ENCODE results near the gene NTHL1. TPM values are rescaled to one million over a fixed set of nuclear protein-coding genes. Genes with fewer than 3 reads are reported as not detected.

Gene NTHL1
- total RNA-seq, 2 experiments from 2014 or later, result 28.2 to 29.8 TPM

GRCh38 chr16:2093793-2094192 is 46.2 kb upstream of the NTHL1 start:
- Mint-ChIP-seq H3K9me3 (no peaks in the 10 kb centered on the region), H3K4me1 (ENCODE audit: low read depth) (no peaks in the 10 kb centered on the region), H3K27me3 (no peaks in the 10 kb centered on the region), H3K36me3 (ENCODE audit: low read depth) (peaks cover 2% of the 10 kb centered on the region), H3K27ac (no peak overlapping the region), H3K4me3 (no peak overlapping the region)
- no peak for TF ChIP-seq CTCF (IDR thresholded peaks at IDR 0.05)
- ATAC-seq (no peak), DNase-seq (no peak)
- intact Hi-C loops (cut with micrococcal nuclease), result no loop called here
- ChIA-PET CTCF (no interaction called here), POLR2A (no interaction called here)

- Mint-ChIP-seq H3K9me3 (no peaks in the 10 kb centered on the region), H3K4me3 (no peak overlapping the region), H3K4me1 (ENCODE audit: low read depth) (no peaks in the 10 kb centered on the region), H3K27me3 (no peaks in the 10 kb centered on the region), H3K36me3 (ENCODE audit: low read depth) (peaks cover 2% of the 10 kb centered on the region), H3K27ac (no peak overlapping the region)
- POLR2A ChIA-PET, result no interaction called here
- DNase-seq (no peak), ATAC-seq (no peak)
- no peak for TF ChIP-seq CTCF (IDR thresholded peaks at IDR 0.05)
- CTCF ChIA-PET, result interaction anchor here (1.1 kb wide), 1 partner anchor 47 kb away, joined by 3 read pairs; no protein-coding TSS in a partner anchor
- intact Hi-C loops (cut with micrococcal nuclease), result no loop called here
These were observed 45.2 kb upstream of the NTHL1 start for GRCh38 chr16:2092866-2093265.

GRCh38 chr16:2092256-2092620 is 44.6 kb upstream of the NTHL1 start:
- H3K27ac Mint-ChIP-seq, result no peak overlapping the region
- no peaks in the 10 kb centered on the region for H3K4me1 Mint-ChIP-seq (ENCODE audit: low read depth)
- ChIA-PET CTCF (interaction anchor here (1.1 kb wide), 1 partner anchor 48 kb away, joined by 3 read pairs; no protein-coding TSS in a partner anchor), POLR2A (no interaction called here)
- no peak for ATAC-seq
- H3K4me3 Mint-ChIP-seq, result no peak overlapping the region
- intact Hi-C loops (cut with micrococcal nuclease), result no loop called here
- H3K9me3 Mint-ChIP-seq, result no peaks in the 10 kb centered on the region
- H3K36me3 Mint-ChIP-seq (ENCODE audit: low read depth), result peaks cover 2% of the 10 kb centered on the region
- H3K27me3 Mint-ChIP-seq, result no peaks in the 10 kb centered on the region
- no peak for TF ChIP-seq CTCF (IDR thresholded peaks at IDR 0.05)
- no peak for DNase-seq

- ATAC-seq (no peak), DNase-seq (no peak)
- ChIA-PET CTCF (interaction anchor here (1.1 kb wide), 1 partner anchor 48 kb away, joined by 3 read pairs; no protein-coding TSS in a partner anchor), POLR2A (no interaction called here)
- Mint-ChIP-seq H3K27ac (no peak overlapping the region), H3K9me3 (no peaks in the 10 kb centered on the region), H3K4me3 (no peak overlapping the region), H3K36me3 (ENCODE audit: low read depth) (peaks cover 2% of the 10 kb centered on the region), H3K27me3 (no peaks in the 10 kb centered on the region), H3K4me1 (ENCODE audit: low read depth) (no peaks in the 10 kb centered on the region)
- TF ChIP-seq CTCF (IDR thresholded peaks at IDR 0.05), result no peak
- intact Hi-C loops (cut with micrococcal nuclease), result no loop called here
These were observed 44.1 kb upstream of the NTHL1 start for GRCh38 chr16:2091547-2092255.

- H3K36me3 Mint-ChIP-seq (ENCODE audit: low read depth), result no peaks in the 10 kb centered on the region
- ATAC-seq (peak; percentile 43), DNase-seq (no peak)
- H3K27me3 Mint-ChIP-seq, result no peaks in the 10 kb centered on the region
- CTCF ChIA-PET, result no interaction called here
- H3K9me3 Mint-ChIP-seq, result no peaks in the 10 kb centered on the region
- no peaks in the 10 kb centered on the region for H3K4me1 Mint-ChIP-seq (ENCODE audit: low read depth)
- H3K27ac Mint-ChIP-seq, result no peak overlapping the region
- no peak overlapping the region for H3K4me3 Mint-ChIP-seq
- no peak for TF ChIP-seq CTCF (IDR thresholded peaks at IDR 0.05)
- POLR2A ChIA-PET, result interaction anchor here (0.8 to 1.0 kb wide), 2 partner anchors 10 to 107 kb away, joined by 3 to 4 read pairs; partner anchors contain the start of gene GFER
- intact Hi-C loops (cut with micrococcal nuclease), result no loop called here
These were observed 43.3 kb upstream of the NTHL1 start for GRCh38 chr16:2090777-2091546.
